ELR (cell line): ENCODE results near the gene NELL2.
A peak's percentile ranks its signal among the peaks of the same experiment; 100 is the strongest.

Experiments used
- DNase-seq: peaks from one replicate; pipeline ENCODE4 v3.0.0-alpha.2; 2015; ENCODE audit warnings: low read depth

The NELL2 gene

GRCh38 chr12:44532940-44533339 is 343.2 kb downstream of the NELL2 start:
- no peak for DNase-seq

DNA sequence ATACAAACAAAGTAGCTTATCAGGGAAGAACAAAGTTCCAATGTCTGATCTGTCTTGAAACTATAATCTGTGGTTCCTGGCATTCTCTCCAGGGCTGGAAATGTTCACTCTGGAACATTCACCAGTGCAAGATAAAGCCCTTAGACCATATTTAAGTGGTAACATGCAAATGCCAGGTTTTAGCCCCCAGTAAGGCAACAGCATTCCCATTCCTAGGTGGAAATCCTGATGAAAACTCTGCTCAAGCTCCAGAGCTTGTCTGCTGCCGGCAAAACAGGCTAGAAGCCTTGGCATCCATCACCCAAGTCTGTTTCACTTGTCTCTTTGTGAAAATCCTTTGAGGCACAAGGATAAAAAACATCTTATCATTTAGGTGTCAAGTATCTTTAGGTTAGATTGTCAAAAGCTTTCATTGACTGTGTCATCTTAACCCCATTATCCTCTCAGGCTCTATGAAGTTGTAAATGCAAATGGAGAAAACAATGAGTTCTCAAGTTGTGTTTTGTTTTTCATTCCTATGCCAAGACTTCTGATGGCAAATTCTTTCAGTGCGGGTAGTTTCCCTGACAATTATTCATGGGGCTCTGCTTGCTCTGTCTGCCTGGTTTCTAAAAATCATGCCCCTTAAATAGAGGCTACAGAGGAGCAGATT is 344.7 kb downstream of the NELL2 start:
- DNase-seq: no peak

GRCh38 chr12:44526655-44527182 is 349.4 kb downstream of the NELL2 start:
- no peak for DNase-seq

GRCh38 chr12:44525806-44526654 is 350.1 kb downstream of the NELL2 start:
- no peak for DNase-seq

GRCh38 chr12:44523828-44524227 is 352.3 kb downstream of the NELL2 start:
- no peak for DNase-seq

GRCh38 chr12:44521702-44522101 is 354.4 kb downstream of the NELL2 start:
- no peak for DNase-seq

- no peak for DNase-seq
Measured at GRCh38 chr12:44519931-44520330, 356.2 kb downstream of the NELL2 start.

- no peak for DNase-seq
Measured at GRCh38 chr12:44511289-44511688, 364.8 kb downstream of the NELL2 start.

- DNase-seq: no peak
Measured at GRCh38 chr12:44510510-44510909, 365.6 kb downstream of the NELL2 start.

DNA sequence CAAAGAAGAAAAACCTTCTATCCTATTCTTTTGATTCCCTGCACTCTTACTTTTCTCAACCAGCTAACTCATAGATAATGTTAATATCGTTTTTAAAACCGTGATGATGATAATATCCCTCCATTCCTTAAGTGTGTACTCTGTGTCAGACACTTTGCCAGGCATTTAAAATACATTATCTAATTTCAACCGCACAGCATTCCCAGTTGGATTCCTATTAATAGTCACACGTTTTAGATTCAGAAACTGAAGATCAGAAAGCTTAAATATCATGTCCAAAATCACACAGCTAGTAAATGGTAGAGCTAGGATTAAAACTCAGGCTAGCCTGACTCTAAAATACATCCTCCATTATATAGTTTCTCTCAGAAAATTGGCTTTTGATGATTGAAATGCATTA is 366.0 kb downstream of the NELL2 start:
- no peak for DNase-seq

- DNase-seq: no peak
Measured at GRCh38 chr12:44509471-44509870, 366.6 kb downstream of the NELL2 start.

GRCh38 chr12:44507461-44507860 is 368.7 kb downstream of the NELL2 start:
- no peak for DNase-seq

- DNase-seq: no peak
Measured at GRCh38 chr12:44504799-44505198, 371.3 kb downstream of the NELL2 start.

GRCh38 chr12:44503329-44503728 is 372.8 kb downstream of the NELL2 start:
- no peak for DNase-seq

- DNase-seq: no peak
Measured at GRCh38 chr12:44502681-44503080, 373.4 kb downstream of the NELL2 start.

DNA sequence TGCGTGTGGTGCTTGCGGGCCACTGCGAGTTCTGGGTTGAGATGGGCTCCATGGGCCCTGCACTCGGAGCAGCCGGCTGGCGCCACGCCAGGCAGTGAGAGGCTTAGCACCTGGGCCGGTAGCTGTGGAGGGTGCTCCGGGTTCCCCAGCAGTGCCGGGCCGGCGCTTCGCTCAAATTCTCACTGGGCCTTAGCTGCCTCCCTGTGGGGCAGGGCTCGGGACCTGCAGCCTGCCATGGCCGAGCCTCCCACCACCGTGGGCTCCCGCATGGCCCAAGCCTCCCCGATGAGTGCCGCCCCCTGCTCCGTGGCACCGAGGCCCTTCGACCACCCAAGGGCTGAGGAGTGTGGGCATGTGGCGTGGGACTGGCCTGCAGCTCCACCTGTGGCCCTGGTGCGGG is 375.7 kb downstream of the NELL2 start:
- no peak for DNase-seq

DNA sequence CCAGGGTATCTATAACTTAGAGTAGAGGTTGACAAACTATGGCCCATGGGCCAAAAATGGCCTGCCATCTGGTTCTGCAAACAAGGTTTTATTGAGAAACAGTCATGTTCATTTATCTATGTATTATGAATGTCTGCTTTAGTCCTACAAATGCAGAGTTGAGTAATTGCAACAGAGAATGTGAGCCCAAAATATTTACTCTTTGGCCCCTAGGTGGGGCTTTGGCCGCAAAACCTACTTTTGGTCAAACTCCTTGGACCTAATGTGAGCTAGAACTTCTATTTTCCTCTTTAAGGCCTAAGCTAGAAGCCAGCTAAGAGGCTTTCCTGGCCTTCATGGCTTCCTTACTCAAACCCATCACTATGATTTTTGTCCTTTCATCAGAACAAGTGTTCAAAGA is 379.1 kb downstream of the NELL2 start:
- DNase-seq: no peak

DNA sequence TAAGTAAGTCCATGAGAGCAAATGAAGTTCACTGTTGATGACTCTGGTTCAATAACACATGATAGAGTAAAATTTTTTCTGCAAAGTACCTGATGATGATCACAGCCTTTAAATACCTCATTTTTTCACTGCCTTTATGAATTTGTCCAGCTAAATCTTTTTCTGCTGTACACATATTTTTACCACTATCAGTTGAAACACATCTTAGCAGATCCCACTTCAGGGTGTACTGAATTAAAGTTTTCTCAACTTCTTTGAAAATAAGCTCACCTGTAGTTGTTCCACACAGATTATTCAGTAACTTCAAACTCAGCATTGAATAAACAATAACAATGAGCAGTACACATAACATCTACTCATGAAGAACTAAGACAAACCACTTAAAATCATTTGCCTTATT is 385.9 kb downstream of the NELL2 start:
- no peak for DNase-seq

GRCh38 chr12:44488180-44488579 is 387.9 kb downstream of the NELL2 start:
- no peak for DNase-seq

- no peak for DNase-seq
Measured at GRCh38 chr12:44484862-44485261, 391.3 kb downstream of the NELL2 start.

DNA sequence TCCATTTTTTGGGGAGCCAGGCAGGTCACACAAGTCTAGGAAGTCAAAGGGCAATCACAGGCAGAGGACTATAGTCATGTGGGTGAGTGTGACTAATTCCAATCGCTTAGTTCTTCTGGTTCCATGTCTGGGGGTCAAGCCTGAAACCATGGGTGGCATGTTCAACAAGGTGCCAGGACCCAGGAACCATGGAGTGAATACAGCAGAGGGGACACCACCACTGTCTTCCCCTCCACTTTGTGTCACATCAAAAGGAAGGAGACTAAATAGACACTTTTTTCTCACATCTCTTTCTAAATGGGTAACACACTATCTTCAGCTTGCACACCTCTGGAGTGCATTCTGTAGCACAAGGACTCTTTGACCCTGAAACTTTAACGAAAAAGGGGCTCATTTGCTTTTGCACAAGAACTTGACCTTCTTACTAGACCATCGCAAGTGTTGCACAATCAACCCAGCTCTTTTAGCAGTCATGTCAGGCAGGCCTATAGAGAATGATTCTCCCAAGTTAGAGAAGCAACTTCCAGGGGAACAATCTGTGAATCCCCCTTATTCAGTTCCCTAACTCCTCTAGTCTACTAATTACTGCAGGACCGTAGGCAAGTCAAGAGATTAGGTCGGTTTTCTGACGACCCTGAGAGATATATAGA is 398.7 kb downstream of the NELL2 start:
- no peak for DNase-seq

GRCh38 chr12:44476683-44477082 is 399.4 kb downstream of the NELL2 start:
- DNase-seq: no peak

GRCh38 chr12:44465139-44465538 is 411.0 kb downstream of the NELL2 start:
- peak; percentile 0 for DNase-seq
